Mononuclear cell (primary cell): ENCODE results near the gene ANKRD23. TPM values are rescaled to one million over a fixed set of nuclear protein-coding genes. Genes with fewer than 3 reads are reported as not detected.

Experiments used
- H3K27me3 ChIP-seq: 2 replicates; pipeline ENCODE4 v1.6.0; 2011; ENCODE audit warnings: low read length, control low read depth; ENCODE audit not compliant: insufficient read depth
- H3K4me1 ChIP-seq: 2 replicates; pipeline ENCODE4 v1.5.1; 2011; ENCODE audit warnings: mild to moderate bottlenecking, low read length, control low read depth; ENCODE audit not compliant: insufficient read depth
- H3K4me3 ChIP-seq: 2 replicates; pipeline ENCODE4 v1.5.1; 2011; ENCODE audit warnings: mild to moderate bottlenecking, low read length, moderate library complexity
- H3K9me3 ChIP-seq: 2 replicates; pipeline ENCODE4 v1.5.1; 2011; ENCODE audit warnings: low read depth, mild to moderate bottlenecking, control low read depth, low read length
- total RNA-seq: library from RNA; depleted of rRNA; stranded (reverse); fragments of >200 nt; gene quantifications from one replicate; pipeline ENCODE4 v1.2.3, GENCODE V29; 2012

ANKRD23 gene
- total RNA-seq, 1 donor: 2.2 TPM

GRCh38 chr2:96881349-96882195, 37.8 kb upstream of the ANKRD23 start:
- Histone ChIP-seq H3K27me3 (no peaks in the 10 kb centered on the region), H3K9me3 (no peaks in the 10 kb centered on the region), H3K4me3 (no peak overlapping the region), H3K4me1 (peaks cover 15% of the 10 kb centered on the region)

GRCh38 chr2:96880891-96881273, 37.1 kb upstream of the ANKRD23 start:
- Histone ChIP-seq H3K4me3 (no peak overlapping the region), H3K27me3 (no peaks in the 10 kb centered on the region), H3K9me3 (no peaks in the 10 kb centered on the region), H3K4me1 (peaks cover 9% of the 10 kb centered on the region)

DNA sequence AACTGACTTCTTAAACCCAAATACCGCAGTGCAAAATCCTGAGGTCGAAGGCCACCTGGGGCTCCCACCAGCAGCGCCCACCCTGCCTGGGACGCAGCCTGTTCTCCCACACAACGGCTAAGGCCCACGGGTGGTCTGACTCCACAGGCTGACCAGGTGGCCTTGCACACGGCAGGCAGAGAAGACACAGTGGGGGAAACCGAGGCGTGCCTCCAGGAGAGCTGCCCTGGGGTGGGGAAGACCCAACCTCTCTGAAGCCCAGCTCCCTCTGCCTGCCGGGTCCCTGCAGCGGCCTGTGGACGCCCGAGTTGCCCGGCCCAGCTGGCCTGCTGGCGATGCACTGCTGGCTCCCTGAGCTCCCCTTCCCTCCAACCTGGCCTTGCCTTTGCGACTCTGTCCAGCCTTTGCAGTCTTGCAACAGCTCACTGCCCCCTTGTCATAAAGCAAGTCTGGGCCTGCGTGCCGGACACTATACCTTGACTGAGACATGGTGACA, 35.8 kb upstream of the ANKRD23 start:
- Histone ChIP-seq H3K4me3 (no peak overlapping the region), H3K27me3 (no peaks in the 10 kb centered on the region), H3K9me3 (no peaks in the 10 kb centered on the region), H3K4me1 (peaks cover 5% of the 10 kb centered on the region)

- no peaks in the 10 kb centered on the region for H3K9me3 ChIP-seq
- no peaks in the 10 kb centered on the region for H3K27me3 ChIP-seq
These were observed 35.1 kb upstream of the ANKRD23 start for GRCh38 chr2:96878796-96879544.

DNA sequence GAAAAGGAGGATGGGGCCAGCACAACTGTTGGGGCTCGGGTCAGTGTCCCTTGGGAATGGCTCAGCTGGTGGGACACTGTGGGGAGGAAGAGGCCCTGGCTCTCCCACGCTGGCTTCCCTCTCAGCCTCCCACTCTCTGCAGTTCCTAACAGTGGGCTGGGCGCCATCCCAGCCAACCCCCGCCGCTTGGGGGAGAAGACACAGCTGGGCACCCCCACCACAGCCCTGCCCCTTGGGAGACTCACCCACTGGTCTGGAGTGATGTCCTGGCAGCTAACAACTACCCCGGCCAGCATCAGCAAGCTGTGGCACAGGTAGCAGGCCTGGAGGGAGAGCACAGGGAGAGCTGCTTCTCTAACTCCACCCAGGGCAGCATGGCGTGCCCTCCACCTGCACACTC, 34.4 kb upstream of the ANKRD23 start:
- H3K4me1 ChIP-seq: peaks cover 20% of the 10 kb centered on the region
- no peaks in the 10 kb centered on the region for H3K9me3 ChIP-seq
- no peaks in the 10 kb centered on the region for H3K27me3 ChIP-seq
- no peak overlapping the region for H3K4me3 ChIP-seq

More at GRCh38 chr2:96878796-96879544, 35.1 kb upstream of the ANKRD23 start:
- peaks cover 12% of the 10 kb centered on the region for H3K4me1 ChIP-seq
- H3K4me3 ChIP-seq: no peak overlapping the region

DNA sequence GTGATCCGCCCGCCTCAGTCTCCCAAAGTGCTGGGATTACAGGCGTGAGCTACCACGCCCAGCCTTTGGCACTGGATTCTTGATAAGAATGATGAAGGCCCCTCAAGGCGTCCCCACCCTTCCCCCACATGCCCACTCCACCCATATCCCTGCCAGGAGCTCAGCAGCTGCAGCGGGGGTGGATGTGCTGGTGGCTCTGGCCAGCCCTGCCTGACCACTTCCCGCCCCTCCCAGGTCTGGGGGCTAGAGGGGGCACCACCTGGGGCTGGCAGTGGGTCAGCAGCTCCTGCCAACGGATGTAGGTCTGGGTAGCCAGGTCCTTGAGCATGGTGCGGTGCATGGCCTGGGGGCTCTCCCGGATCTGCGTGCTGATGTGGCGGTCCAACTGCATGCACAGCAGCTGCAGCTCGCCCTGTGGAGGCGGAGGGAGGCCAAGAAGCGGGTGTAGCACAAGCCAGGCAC, 33.8 kb upstream of the ANKRD23 start:
- Histone ChIP-seq H3K4me1 (peaks cover 20% of the 10 kb centered on the region), H3K9me3 (no peaks in the 10 kb centered on the region), H3K27me3 (peaks cover 3% of the 10 kb centered on the region), H3K4me3 (no peak overlapping the region)

- Histone ChIP-seq H3K27me3 (peaks cover 4% of the 10 kb centered on the region), H3K4me3 (no peak overlapping the region), H3K4me1 (peaks cover 20% of the 10 kb centered on the region)
These were observed 33.2 kb upstream of the ANKRD23 start for GRCh38 chr2:96877042-96877451.

DNA sequence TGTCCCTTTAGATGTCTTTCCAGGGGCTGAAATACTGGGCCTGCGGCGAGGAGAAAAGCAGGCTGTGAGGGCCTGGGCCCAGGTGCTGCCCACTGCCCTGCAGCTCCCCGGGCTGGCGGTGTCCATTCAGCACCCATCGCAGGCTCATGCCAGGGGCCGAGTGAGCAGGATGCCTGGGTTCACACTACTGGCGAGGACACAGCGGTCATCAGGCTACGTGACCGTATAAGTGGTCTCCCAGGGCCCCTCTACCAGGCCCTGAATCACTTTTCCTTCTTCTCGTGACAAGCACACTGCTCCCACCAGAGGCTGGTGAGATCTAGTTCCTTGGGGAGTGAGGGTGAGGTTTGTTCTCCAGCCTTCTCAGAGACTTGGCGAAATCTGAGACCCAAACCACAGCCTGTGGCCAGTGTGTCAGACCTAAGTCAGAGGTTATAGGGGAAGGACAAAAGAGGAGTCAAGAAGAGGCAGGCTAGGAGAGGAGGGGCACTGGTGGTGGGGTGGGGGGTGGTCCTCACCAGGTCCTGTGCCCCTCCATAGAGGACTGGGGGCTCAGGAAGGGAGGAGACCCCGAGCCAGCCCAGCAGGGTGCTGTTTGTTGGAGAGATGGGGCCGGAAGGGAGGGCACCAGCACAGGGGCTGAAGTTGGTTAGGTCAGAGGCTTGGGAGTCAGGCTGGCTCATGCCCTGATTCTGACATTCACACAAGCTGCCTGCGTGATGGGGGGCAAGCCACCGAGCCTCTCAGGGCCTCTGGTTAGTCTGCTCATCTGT, 32.6 kb upstream of the ANKRD23 start:
- Histone ChIP-seq H3K27me3 (peaks cover 5% of the 10 kb centered on the region), H3K4me1 (peaks cover 20% of the 10 kb centered on the region), H3K4me3 (no peak overlapping the region), H3K9me3 (no peaks in the 10 kb centered on the region)

More at GRCh38 chr2:96877042-96877451, 33.2 kb upstream of the ANKRD23 start:
- H3K9me3 ChIP-seq: no peaks in the 10 kb centered on the region

- peaks cover 22% of the 10 kb centered on the region for H3K4me1 ChIP-seq
- H3K9me3 ChIP-seq: no peaks in the 10 kb centered on the region
- no peak overlapping the region for H3K4me3 ChIP-seq
- peaks cover 13% of the 10 kb centered on the region for H3K27me3 ChIP-seq
These were observed 31.9 kb upstream of the ANKRD23 start for GRCh38 chr2:96875498-96876268.

- peaks cover 29% of the 10 kb centered on the region for H3K4me1 ChIP-seq
- H3K9me3 ChIP-seq: no peaks in the 10 kb centered on the region
- H3K27me3 ChIP-seq: peaks cover 17% of the 10 kb centered on the region
- H3K4me3 ChIP-seq: no peak overlapping the region
These were observed 30.5 kb upstream of the ANKRD23 start for GRCh38 chr2:96874198-96874831.

- Histone ChIP-seq H3K27me3 (peaks cover 17% of the 10 kb centered on the region), H3K9me3 (no peaks in the 10 kb centered on the region), H3K4me1 (peaks cover 29% of the 10 kb centered on the region), H3K4me3 (no peak overlapping the region)
These were observed 29.9 kb upstream of the ANKRD23 start for GRCh38 chr2:96873651-96874096.

DNA sequence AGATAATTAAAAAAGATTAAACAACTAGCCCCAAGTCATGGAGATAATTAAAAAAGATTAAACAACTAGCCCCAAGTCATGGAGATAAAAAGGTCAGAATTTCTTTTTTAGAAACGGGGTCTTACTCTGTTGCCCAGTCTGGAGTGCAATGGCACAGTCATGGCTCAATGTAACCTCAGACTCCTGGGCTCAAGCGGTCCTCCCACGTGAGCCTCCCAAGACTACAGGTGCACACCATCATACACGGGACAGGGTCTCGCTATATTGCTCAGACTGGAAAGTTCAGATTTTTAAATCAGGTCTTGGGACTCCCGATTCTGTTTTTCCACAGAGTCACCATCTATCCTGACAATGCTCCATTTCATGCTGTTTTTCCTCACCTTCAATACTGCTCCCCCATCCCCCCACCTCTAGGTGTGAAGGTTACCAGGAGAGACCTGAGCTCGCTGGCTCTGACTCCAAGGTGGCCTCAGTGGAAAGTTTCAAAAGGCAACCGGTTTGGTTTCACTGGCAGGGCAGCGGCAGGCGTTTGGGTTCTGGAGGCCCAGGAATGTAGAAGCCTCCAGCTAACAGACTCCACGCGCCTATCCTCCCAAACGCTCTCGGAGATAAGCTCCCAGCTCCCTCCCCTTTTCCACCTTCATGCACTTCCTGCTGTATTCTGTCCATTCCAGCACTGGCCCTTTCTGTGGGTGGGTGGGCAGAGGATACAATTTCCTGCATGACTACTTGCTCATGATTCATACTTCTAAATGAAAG, 28.9 kb upstream of the ANKRD23 start:
- Histone ChIP-seq H3K27me3 (peaks cover 20% of the 10 kb centered on the region), H3K9me3 (no peaks in the 10 kb centered on the region), H3K4me1 (peaks cover 36% of the 10 kb centered on the region), H3K4me3 (no peak overlapping the region)

GRCh38 chr2:96870626-96871255, 26.9 kb upstream of the ANKRD23 start:
- Histone ChIP-seq H3K4me3 (peak overlapping the region; percentile 56), H3K4me1 (peaks cover 57% of the 10 kb centered on the region), H3K27me3 (peaks cover 22% of the 10 kb centered on the region), H3K9me3 (no peaks in the 10 kb centered on the region)
